Globus pallidus (tissue), 1 donor: Measurements from ENCODE around the gene RRP1B.
"Not testable (repeated sequence)": the region's sequence is repeated elsewhere in the genome, so short reads cannot be mapped to it uniquely, and the experiment has no call there.

Source experiments
- DNase-seq: peaks from one replicate; pipeline ENCODE4 v3.0.0-alpha.2; 2015; ENCODE audit warnings: low spot score

Gene RRP1B

DNA sequence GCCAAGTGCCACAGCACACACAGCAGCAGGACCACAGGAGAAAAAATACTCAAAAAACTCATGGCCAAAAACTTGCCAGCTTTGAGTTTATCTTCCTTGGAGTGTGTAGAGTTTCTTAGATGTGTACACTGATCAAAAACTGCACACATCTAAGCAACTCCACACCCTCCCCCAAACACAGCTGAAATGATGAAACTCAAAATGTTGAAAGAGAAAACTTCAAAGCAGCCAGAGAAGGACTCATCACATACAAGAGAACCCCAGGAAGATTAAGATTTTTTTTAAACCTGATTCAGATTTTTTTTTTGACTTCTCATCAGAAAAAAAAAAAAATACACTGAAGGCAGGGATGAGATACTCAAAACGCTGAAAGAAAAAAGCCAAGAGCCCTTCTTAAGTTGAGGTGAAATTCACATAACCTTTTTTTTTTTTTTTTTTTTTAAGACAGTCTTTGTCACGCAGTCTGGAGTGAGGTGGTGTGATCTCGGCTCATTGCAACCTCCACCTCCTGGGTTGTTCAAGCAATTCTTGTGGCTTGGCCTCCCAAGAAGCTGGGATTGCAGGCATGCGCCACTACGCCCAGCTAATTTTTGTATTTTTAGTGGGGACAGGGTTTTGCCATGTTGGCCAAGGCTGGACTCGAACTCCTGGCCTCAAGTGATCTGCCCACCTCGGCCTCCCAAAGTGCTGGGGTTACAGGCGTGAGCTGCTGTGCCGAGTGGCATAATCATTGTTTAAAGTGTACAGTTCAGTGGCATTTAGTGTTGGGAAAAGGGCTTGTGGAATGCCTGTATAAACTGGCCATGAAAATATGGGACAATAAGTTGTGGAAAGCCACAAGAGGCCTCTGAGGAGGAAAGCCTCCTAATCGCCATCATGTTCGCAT, 38.6 kb downstream of the RRP1B start:
- DNase-seq = no peak

DNA sequence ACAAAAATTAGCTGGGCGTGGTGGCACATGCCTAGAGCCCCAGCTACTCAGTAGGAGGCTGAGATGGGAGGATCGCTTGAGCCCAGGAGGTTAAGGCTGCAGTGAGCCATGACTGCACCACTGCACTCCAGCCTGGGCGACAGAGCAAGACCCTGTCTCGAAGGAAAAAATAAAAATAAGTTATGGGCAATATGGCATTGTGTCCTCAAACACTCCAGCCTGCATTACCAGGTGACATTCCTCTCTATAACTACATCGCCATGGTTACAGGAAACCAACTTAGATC, 40.1 kb downstream of the RRP1B start:
- not testable (repeated sequence) for DNase-seq

DNA sequence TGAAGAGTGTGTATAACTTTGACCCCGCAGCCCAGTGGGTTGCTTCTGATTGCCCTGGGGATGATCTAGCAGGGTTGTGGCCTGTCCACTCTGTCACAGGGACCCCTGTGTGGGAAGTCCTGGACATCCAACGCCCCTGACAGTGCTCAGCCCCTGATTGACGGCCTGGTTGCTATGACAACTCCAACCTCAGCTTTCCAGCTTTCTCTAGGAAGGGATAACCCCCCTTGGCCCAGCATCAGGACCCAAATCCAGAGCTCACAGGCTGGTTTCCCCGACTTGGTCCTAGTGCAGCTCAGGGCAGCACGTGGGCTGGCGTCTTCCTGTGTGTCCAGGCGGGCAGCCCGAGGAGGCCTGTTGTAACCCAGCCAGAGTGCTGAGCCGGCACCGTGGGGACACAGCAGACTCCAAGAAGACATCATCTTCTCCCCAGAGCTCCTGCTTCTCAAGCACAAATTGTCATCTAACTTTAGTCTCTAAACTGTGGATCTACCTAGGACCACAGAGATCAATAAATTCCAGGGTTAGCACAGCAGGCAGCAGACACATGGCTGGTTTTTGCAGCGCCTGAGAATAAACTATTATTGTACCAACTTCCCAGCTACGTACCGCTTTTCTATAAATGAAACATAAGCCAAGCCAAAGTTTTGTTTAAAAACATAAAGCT, 40.7 kb downstream of the RRP1B start:
- no peak for DNase-seq

DNA sequence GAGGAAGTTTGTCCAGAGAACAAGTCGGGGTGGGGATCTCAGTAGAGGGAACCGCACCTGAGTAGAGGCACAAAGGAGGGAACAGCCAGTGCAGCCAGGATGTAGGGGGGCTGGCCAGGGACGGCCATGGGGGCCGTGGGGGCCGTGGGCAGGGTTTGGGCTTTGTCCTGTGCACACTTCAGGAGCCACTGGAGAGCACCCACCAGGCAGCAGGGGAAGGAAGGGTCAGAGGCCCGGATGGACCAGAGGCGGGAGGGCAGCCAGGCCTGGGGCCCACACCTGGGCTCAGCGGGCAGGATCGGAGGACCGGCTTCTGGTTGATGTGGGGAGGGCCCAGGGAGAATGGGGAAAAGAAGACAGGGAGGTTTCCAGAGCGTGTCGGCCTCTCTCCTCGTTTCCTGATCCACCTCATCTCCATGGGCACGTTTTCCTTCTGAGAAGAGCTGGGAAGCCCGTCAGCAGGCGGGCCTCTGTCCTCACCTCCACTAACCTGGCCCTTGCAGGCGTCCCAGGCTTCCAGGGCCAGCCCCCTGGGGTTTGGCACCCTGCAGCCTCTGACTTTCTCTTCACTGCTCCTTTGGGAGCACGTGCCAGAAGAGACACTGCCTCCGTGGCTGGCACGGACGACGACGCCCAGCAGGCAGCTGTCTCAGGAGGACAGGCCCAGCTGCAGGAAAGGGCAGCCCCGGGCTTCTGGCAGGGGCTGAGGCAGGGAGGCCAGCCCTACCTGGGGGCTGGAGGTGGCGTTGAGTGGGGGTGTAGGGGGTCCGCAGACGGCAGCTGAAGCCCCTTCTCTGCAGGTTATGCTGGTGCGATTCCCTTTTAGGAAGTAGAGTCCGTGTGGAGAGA, 42.8 kb downstream of the RRP1B start:
- DNase-seq = no peak

DNA sequence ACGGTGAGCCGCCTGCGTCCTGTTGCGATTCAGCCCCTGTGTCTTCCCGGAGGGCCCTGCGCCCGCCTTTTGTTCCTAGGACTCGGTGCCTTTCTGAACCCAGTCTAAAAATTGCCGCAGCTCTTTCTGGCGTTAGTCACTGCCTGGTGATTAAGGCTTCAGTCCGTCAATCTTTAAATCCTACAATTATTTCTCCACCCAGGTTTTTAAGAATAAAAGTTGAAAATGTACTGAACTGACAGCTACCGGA, 43.4 kb downstream of the RRP1B start:
- no peak for DNase-seq

DNA sequence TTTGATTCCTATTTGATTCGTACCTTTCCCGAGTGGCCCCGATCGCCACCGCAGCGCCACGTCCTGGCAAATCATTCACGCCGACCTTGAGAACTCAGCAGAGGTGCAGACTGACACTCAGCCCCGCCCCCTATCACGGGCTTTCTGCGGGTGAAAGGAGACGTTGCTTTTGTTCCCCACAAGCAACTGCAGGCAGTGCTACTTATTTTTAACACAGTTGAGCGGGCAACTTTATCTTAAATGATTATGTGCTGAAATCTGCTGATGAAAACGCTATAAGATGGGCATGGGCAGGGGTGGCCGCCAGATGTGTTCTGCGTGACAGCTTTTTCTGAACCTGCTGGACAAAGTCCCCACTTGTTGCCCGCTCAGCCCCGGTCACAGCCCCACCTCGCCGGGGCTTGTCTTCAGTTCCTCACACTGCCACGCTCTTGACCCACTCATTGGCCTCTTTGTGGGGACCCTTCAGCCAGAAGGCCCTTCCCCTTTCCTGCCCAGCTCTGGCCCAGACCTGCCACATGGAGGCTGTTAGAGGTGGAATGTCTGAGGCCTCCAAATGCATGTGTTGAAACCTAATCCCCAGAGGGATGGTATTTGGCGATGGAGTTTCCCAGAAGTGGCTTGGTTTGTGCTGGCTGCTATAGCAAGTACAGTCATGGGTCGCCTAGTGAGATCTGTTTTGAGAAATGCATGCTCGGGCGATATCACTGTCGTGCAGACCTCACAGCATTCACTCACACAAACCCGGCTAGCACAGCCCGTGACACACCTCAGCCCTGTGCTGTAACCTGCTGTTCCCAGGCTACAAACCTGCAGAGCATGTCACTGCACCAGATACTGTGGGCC, 43.9 kb downstream of the RRP1B start:
- DNase-seq = no peak

DNA sequence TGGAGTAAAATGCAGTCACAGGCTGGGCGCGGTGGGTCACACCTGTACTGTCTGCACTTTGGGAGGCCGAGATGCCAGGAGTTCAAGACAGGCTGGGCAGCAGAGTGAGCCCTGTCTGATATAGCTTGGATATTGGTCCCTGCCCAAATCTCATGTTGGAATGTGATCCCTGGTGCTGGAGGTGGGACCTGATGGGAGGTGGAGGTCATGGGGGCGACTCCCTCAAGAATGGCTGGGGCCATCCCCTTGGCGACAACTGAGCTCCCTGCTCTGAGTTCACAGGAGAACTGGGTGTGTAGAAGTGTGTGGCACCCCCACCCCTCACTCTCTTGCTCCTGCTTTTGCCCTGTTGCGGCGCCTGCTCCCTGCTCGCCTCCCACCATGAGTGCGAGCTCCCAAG, 48.1 kb downstream of the RRP1B start:
- no peak for DNase-seq

DNA sequence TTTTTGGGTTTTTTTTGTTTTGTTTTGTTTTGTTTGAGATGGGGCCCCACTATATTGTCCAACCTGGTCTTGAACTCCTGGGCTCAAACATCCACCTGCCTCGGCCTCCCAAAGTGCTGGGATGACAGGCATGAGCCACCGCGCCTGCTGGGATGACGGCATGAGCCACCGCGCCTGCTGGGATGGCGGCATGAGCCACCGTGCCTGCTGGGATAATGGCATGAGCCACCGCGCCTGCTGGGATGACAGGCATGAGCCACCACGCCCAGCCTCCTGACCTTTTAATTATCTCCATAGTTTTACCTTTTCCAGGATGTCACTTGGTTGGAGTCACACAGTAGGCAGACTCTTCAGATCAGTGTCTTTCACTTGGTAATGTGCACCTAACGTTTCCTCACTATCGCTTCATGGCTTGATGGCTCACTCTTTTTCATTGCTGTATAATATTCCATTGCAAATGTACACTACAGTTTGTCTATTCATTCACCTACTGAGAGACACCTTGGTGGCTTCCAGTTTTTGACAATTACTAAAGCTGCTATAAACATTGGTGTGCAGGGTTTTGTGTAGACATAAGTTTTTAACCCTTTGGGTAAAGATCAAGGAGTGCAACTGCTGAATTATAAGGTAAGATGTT, 49.5 kb downstream of the RRP1B start:
- no peak for DNase-seq

DNA sequence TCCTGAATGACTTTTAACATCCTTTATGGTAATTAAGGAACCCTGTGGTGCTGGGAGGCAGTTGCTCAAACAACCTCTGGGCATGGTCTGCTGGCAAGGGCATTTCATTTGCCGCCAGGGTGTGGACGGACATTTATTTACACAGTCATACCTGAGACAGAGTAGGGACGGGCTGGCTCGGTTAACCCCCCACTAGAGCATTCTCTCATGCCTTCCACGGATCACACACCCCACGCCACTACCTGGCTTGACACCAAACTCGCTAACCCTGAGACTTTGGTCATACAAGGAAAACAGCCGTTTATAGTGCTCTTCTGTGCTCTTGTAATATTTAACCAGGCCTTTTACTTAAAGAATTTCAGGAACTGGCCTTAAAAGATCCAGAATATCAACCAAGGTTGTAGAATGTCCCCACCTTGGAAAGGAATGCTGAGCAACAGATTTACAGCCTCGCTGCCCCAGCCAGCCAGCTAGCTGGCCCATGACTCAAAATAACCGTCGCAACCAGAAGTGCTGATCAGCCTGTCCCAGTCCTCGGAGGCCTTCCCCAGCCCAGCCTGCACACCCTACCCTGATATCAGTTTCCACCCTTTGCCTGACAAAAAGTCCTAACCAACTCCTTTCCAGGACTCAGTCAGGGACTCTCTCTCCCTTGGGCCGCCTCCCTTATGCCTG, 53.0 kb downstream of the RRP1B start:
- no peak for DNase-seq

DNA sequence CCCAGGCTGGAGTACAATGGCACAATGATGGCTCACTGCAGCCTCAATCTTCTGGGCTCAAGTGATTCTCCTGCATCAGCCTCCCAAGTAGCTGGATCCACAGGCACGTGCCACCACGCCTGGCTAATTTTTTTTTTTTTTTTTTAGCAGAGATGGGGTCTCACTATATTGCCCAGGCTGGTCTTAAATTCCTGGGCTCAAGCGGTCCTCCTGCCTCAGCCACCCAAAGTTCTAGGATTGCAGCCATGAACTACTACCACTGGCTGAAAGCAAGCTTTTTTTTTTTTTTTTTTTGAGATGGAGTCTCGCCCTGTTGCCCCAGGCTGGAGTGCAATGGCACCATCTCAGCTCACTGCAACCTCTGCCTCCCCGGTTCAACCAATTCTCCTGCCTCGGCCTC, 53.8 kb downstream of the RRP1B start:
- DNase-seq = not testable (repeated sequence)

DNA sequence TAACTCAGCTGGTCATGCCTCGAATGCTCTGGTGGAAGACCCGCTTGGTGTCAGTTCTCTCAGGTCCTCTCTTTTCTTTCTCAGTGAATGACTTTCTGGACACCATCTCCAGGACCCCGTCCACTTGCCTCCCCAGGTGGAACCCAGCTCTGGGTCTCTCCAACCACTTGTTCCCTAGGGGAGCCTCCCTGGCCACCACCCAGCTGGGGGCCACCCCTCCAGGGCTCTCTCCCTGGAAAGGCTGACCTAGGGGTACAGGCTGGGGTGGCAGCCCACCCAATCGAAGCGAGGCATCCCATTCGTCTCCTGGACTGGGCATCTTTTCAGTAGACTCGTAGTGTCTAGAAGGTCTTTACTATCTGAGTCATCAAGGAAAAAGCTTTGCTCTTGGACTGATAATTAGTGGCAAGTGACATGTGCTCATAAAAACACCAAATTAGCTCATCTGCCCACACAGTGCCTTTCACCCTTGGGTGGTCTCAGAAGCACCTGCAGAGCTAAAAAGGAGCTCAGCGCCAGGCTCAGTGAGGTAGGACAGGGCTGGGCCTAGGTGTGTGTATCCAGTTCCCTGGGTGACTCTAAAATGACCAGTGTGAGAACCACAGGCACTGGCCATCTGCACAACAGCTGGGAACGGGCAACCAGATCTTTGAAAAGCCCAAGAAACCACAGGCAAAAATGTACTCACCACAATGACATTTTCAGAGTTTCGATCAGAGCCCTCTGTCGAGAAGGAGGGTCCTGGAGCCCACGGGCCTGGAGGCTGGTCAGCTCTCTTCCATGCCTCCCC, 57.2 kb downstream of the RRP1B start:
- DNase-seq = no peak

DNA sequence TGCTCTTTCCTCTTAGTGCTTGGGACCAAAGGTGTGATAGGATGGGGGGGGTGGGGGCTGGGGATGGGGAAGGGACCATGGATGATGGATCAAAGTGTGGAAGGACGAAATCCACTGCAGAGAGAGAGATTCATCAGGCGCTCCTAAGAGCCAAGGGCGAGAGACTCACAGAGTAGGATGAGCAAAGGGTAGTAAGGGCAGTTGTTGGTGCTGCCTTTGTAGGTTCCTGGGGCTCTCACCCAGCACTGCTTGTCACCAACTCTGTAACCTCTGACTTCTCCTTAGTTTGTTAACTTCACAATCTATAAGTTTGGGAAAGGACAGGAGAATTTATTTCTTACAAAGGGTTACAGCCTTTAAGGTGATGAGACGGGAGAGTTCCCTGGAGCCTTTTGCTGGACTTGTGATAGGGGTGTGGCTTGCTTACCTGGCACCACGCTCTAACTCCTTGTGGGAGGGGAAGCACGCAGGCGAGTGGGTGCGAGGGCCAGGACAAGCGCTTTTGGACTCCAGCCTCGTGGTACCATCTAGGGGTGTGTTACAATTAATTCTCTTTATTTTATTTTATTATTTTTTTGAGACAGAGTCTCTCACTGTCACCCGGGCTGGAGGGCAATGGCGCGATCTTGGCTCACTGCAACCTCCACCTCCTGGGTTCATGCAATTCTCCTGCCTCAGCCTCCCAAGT, 58.0 kb downstream of the RRP1B start:
- no peak for DNase-seq

DNA sequence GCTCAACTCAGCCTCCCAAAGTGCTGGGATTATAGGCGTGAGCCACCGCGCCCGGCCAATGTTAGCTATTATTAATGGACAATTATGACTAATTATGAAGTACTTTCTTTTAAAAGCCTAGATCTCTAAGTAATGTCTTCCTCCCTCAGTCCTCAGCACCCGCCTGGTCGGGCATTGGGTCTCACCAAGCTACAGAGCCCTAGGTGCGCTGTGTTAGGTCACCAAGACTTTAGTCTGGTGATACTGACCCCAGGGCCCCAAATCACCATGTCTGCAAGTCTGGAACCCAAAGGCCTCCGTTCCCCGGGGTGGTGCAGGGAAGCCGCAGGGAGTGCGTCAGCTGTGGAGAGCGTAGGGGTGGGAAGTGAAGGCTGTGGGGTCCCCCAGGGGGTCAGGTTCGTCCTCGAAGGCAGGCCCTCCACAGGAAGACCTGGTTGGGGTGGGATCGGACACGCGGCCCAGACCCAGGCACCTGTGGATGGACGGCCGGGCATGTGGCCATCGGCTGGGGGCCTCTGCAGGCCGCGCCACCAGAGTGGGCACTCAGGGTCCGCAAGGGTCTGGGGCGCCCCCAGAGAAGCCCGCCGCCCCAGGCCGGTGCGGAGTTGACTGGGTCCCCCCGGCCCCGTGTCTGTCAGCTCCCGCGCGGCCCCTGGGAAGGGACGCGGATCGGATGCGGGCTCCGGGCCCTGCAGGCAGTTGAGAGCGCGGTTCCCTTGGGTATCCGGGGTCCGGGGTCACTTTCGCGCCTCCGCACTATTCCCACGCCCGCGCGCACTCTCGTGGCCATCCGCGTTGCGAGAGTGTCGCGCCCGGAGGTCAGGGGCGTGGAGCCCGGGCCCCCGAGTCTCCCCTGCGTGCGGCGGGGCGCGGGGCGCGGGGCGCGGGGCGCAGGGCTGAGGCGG, 58.9 kb downstream of the RRP1B start:
- DNase-seq = no peak

DNA sequence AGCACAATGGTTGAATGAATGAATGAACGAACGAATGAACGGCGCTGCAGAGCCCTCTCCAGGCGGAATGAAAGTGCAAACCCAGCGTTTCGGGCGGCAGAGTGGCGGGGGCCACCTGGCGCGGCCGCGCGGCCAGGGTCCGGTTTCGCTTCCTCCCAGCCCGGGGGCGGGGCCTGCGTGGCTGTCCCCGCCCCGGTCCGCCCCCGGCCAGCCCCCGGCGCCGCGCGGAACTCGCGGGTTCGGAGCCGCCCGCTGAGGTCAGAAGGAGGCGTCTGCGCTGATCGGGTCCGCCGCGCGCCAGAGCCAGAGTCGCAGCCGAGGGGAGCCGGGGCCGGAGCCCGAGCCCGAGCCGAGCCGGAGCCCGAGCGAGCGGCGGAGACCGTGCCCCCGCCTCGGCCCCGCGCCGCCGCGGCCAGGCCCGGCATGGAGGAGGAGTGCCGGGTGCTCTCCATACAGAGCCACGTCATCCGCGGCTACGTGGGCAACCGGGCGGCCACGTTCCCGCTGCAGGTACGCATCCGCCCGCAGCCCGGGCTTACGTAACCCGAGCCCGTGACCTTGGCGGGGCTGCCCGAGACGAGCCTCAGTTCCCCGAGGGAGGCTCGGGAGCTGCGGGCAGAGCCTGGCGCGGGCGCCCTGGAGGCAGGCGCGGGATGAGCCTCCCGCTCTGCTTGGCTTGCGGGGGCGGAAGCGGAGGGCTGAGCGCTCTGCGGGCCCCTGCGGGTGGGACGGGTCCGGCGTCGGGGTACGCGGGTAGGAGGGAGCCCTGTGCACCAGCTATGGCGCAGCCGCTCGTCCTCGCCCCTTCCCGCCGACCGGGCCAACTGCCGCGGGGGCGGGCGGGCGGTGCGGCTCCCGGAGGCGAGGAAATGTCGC, 59.8 kb downstream of the RRP1B start, which contains the start of gene PDXK:
Gene PDXK, plus strand, starts transcription at position 258 of the 876 bp plus-strand sequence. Its CDS starts 166 bp downstream, at position 424.
- DNase-seq = peak; percentile 77

DNA sequence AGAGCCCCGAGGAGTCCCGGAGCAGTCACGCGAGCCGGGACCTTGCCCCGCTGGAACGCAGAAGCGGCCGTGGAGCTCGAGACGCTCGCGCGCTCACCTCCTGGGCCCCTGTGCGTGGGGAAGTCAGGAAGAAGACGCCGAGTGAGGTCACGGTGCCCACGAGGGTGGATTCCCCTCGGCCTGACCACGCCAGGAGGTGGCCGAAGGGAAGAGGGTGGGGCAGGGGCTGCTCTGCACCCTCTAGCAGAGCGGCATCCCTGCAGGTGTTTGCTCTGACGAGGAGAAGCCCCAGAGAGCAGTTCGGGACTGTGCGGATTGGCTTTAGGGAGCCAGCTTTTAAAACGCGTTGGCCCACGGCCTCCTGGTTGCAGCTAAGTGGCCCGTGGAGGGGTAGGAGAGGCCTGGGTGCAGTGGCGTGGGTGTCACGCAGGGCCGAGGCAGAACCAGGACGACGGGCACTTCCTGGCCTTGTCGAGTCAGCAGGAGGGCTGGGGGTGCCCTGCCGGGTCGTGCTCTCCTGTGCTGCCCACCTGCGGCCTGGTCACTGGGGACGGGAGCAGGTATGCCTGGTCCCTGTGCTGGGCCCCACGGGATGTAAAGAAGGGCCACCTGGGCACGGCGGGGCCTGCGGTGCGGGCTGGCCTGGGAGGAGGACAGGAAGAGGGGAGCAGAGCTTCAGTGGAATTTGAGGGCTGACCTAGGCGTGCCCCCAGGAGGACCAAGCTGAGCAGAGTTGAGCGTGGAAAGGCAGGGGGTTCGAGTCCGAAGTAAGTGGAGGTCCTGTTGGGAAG, 60.6 kb downstream of the RRP1B start:
- no peak for DNase-seq

DNA sequence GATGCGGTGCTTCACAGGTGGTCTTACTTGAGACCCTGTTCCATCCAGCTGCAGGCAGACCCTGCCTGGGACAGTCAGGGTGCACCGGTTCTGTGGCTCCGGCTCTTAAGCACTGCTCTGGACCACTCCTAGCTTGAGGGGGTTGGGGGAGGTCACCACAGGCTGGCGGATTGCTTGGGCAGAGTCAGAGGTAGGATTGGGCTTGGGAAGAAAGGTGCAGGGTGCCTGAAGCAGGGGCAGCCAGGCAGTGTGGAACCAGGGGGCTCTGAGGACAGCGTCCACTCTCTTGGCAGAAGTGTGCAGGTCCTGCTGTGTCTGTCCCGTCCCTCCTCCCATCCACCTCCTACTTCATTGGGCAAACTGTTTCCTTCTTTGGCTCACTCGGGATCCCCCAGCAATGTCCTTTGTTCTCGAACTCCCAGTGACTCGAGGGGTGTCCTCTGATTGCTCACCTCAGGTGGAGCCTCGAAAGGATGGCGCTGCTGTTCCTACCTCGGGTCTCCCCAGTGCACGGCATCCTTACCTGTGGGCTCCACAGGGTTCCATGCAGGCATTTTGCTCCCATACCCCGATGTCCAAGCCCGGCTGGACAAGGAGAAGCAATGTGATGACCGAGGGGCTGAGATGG, 61.3 kb downstream of the RRP1B start:
- no peak for DNase-seq
